Measurements from ENCODE around the gene ZNF280A.

DNA sequence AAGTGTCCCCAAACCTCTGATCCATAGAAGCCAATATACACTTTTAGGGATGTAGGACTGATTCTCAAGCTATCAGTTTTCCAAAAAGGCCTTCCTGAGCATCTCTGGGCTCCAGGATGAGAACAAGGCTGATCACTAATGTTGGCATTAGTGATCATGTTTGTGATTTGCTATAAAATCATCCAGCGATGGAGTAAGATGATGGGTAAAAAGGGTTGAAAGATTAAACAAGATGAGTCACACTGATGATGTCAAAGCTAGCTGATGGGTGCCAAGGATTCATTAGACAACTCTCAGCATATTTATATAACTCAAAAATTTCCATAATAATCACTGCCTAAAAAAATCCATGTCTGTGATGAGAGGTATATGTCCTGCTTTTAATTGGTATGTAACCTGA, 54.3 kb downstream of the ZNF280A start:
- TF ChIP-seq, protein P1, sequence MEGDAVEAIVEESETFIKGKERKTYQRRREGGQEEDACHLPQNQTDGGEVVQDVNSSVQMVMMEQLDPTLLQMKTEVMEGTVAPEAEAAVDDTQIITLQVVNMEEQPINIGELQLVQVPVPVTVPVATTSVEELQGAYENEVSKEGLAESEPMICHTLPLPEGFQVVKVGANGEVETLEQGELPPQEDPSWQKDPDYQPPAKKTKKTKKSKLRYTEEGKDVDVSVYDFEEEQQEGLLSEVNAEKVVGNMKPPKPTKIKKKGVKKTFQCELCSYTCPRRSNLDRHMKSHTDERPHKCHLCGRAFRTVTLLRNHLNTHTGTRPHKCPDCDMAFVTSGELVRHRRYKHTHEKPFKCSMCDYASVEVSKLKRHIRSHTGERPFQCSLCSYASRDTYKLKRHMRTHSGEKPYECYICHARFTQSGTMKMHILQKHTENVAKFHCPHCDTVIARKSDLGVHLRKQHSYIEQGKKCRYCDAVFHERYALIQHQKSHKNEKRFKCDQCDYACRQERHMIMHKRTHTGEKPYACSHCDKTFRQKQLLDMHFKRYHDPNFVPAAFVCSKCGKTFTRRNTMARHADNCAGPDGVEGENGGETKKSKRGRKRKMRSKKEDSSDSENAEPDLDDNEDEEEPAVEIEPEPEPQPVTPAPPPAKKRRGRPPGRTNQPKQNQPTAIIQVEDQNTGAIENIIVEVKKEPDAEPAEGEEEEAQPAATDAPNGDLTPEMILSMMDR (IDR thresholded peaks at IDR 0.05; ENCODE audit: poor library complexity, severe bottlenecking) = no peak
- TF ChIP-seq EZH2 (IDR thresholded peaks at IDR 0.05; ENCODE audit: borderline replicate concordance, insufficient read depth, low read length, poor library complexity, severe bottlenecking) (no peak), TAF1 (IDR thresholded peaks at IDR 0.05; ENCODE audit: low read depth) (no peak), SMC3 (conservative IDR thresholded peaks at IDR 0.05; ENCODE audit: poor library complexity) (no peak), MXI1 (conservative IDR thresholded peaks at IDR 0.05; ENCODE audit: poor library complexity, severe bottlenecking) (no peak), RAD21 (conservative IDR thresholded peaks at IDR 0.05) (no peak), POLR2AphosphoS5 (IDR thresholded peaks at IDR 0.05) (no peak)
- TF ChIP-seq, protein P2, sequence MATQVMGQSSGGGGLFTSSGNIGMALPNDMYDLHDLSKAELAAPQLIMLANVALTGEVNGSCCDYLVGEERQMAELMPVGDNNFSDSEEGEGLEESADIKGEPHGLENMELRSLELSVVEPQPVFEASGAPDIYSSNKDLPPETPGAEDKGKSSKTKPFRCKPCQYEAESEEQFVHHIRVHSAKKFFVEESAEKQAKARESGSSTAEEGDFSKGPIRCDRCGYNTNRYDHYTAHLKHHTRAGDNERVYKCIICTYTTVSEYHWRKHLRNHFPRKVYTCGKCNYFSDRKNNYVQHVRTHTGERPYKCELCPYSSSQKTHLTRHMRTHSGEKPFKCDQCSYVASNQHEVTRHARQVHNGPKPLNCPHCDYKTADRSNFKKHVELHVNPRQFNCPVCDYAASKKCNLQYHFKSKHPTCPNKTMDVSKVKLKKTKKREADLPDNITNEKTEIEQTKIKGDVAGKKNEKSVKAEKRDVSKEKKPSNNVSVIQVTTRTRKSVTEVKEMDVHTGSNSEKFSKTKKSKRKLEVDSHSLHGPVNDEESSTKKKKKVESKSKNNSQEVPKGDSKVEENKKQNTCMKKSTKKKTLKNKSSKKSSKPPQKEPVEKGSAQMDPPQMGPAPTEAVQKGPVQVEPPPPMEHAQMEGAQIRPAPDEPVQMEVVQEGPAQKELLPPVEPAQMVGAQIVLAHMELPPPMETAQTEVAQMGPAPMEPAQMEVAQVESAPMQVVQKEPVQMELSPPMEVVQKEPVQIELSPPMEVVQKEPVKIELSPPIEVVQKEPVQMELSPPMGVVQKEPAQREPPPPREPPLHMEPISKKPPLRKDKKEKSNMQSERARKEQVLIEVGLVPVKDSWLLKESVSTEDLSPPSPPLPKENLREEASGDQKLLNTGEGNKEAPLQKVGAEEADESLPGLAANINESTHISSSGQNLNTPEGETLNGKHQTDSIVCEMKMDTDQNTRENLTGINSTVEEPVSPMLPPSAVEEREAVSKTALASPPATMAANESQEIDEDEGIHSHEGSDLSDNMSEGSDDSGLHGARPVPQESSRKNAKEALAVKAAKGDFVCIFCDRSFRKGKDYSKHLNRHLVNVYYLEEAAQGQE (IDR thresholded peaks at IDR 0.05; ENCODE audit: borderline replicate concordance) = no peak
